ENCODE results near the gene YAF2. TPM values are rescaled to one million over a fixed set of nuclear protein-coding genes. Genes with fewer than 3 reads are reported as not detected.

YAF2 gene
- 14.6 and 17.9 TPM in 2 replicates for total RNA-seq

GRCh38 chr12:42238240-42239140 is at the start of gene YAF2:
Gene YAF2 (minus strand): TSS chr12:42238248. CDS start chr12:42238180, 68 bp downstream.

GRCh38 chr12:42144408-42145196 is 93.4 kb downstream of the YAF2 start, which contains the start of gene GXYLT1:
Gene GXYLT1 (minus strand): TSS chr12:42144874. CDS start chr12:42144646, 228 bp downstream.

Other genes with a start within 250 kb of the YAF2 start
- gene GXYLT1, start 93.4 kb downstream of the YAF2 start, total RNA-seq, result 18.5 and 26.3 TPM in 2 replicates
- 23.1 and 27.7 TPM in 2 replicates for gene ZCRB1, start 87.8 kb upstream of the YAF2 start, total RNA-seq
- 76.0 and 95.3 TPM in 2 replicates for gene PPHLN1, start 87.9 kb upstream of the YAF2 start, total RNA-seq